KMS-11 (cell line): ENCODE measurements around the gene RAPGEF5.

Source experiments
- H2AFZ ChIP-seq: fragments of 200-600 bp; sonication (generic); 2 replicates; pipeline ENCODE4 v1.6.1; 2016; ENCODE audit warnings: antibody characterized with exemption, mixed run types, low read depth
- H3K27ac ChIP-seq: fragments of 200-600 bp; sonication (generic); 2 replicates; pipeline ENCODE4 v1.6.1; 2016; ENCODE audit warnings: mild to moderate bottlenecking, mixed run types
- H3K27me3 ChIP-seq: fragments of 200-600 bp; sonication (generic); 2 replicates; pipeline ENCODE4 v1.6.1; 2017; ENCODE audit warnings: mild to moderate bottlenecking, low read depth, mixed run types, moderate library complexity; ENCODE audit not compliant: insufficient read depth
- H3K36me3 ChIP-seq: fragments of 200-600 bp; sonication (generic); 2 replicates; pipeline ENCODE4 v1.6.1; 2017; ENCODE audit warnings: mild to moderate bottlenecking, mixed run types; ENCODE audit not compliant: insufficient read depth
- H3K4me1 ChIP-seq: fragments of 200-600 bp; sonication (generic); 2 replicates; pipeline ENCODE4 v1.6.1; 2016; ENCODE audit warnings: mild to moderate bottlenecking, low read depth, mixed run types; ENCODE audit not compliant: poor library complexity, severe bottlenecking
- H3K4me2 ChIP-seq: fragments of 200-600 bp; sonication (generic); 2 replicates; pipeline ENCODE4 v1.7.0; 2016; ENCODE audit warnings: mild to moderate bottlenecking, mixed run types
- H3K4me3 ChIP-seq: fragments of 200-600 bp; sonication (generic); IDR thresholded peaks from 2 replicates; pipeline ENCODE4 v1.6.1; 2017; ENCODE audit warnings: low read depth, low read length, mixed read lengths; ENCODE audit not compliant: insufficient read depth
- H3K79me2 ChIP-seq: fragments of 200-600 bp; sonication (generic); 2 replicates; pipeline ENCODE4 v1.6.1; 2016; ENCODE audit warnings: low read depth, mixed run types; ENCODE audit not compliant: insufficient read depth
- H3K9ac ChIP-seq: fragments of 200-600 bp; sonication (generic); 2 replicates; pipeline ENCODE4 v1.6.1; 2016; ENCODE audit warnings: mild to moderate bottlenecking, mixed run types
- H4K20me1 ChIP-seq: fragments of 200-600 bp; sonication (generic); 2 replicates; pipeline ENCODE4 v1.6.1; 2016; ENCODE audit warnings: mild to moderate bottlenecking, mixed run types; ENCODE audit not compliant: insufficient read depth
- CTCF ChIP-seq: fragments of 200-600 bp; sonication (generic); conservative IDR thresholded peaks from 2 replicates; pipeline ENCODE4 v1.6.1; 2017; ENCODE audit warnings: low read depth, mild to moderate bottlenecking, antibody characterized with exemption, low read length, moderate library complexity, mixed read lengths

Gene RAPGEF5

DNA sequence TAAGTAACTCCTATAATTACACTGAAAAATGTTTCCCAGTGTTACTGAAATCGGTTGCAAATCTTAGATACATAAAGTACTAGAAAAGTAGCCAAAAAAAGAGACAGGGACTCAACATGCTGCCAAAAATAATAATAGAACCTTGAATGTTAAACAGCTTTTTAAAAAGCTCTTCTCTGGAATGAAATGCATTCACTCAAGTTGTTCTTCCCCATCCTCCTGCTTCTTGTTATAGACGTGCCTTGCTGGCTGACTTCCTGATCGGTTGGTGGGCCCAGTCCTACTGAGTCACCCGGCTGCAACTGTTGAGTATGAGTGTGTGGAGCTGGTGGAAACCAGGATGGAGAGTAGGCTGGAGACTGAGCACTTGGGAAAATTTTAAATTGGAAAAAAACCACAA lies 30.6 kb upstream of the RAPGEF5 start:
- no peak overlapping the region for H3K4me2 ChIP-seq

DNA sequence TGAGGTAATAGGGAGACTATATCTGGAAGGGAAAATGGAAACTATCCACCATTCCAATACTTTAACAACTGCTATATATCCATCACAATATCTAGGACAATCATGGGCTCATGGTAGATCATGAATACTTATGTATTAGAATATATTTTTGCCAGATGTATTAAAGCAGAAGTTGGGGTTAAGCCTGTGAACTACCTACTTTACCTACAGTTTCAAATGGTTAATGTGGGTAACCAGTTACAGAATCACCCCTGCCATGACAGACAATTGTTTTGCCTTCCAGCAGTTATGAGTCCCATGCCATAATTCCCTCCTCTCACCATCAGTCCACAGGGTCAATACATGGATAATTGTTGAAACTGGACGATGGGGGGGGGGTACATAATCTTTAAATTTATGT lies 29.9 kb upstream of the RAPGEF5 start:
- no peaks in the 10 kb centered on the region for H3K36me3 ChIP-seq
- no peak overlapping the region for H3K9ac ChIP-seq
- H3K79me2 ChIP-seq, result no peaks in the 10 kb centered on the region
- H2AFZ ChIP-seq, result no peak overlapping the region
- no peak overlapping the region for H3K4me3 ChIP-seq
- H4K20me1 ChIP-seq, result no peaks in the 10 kb centered on the region
- H3K4me1 ChIP-seq, result no peaks in the 10 kb centered on the region
- H3K27ac ChIP-seq, result no peak overlapping the region
- H3K4me2 ChIP-seq, result no peak overlapping the region
- no peaks in the 10 kb centered on the region for H3K27me3 ChIP-seq
- no peak for TF ChIP-seq CTCF

More for the DNA sequence above, 30.6 kb upstream of the RAPGEF5 start:
- Histone ChIP-seq H4K20me1 (no peaks in the 10 kb centered on the region), H3K27me3 (no peaks in the 10 kb centered on the region), H3K4me1 (no peaks in the 10 kb centered on the region), H3K4me3 (no peak overlapping the region), H2AFZ (no peak overlapping the region), H3K27ac (no peak overlapping the region), H3K79me2 (no peaks in the 10 kb centered on the region), H3K9ac (no peak overlapping the region), H3K36me3 (no peaks in the 10 kb centered on the region)
- no peak for TF ChIP-seq CTCF

DNA sequence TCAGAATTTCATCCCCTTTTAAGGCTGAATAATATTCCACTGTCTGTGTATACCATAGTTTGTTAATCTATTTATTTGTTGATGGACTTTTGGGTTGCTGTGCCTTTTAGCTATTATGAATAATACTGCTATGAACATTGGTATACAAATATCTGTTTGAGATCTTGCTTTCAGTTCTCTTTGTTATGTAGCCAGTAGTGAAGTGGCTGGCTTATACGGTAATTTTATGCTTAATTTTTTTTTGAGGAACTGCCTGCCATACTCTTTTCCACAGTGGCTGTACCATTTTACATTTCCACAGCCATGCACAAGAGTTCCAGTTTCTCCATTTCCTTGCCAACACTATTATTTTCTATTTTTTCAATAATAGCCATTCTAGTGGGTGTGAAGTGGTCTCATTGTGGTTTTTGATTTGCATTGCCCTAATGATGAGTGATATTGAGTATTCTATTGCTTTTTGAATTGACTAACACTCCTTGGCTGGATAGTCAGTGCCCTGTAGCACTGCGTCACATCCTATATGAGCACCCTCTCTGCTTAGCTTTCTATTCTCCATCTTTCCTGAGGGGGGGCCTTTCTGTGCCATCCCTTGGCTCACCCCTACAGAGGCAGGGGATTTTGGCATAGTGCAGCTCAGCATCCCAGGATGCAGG lies 29.4 kb upstream of the RAPGEF5 start:
- no peaks in the 10 kb centered on the region for H3K4me1 ChIP-seq
- H3K9ac ChIP-seq, result no peak overlapping the region
- no peak for TF ChIP-seq CTCF
- H3K36me3 ChIP-seq, result no peaks in the 10 kb centered on the region
- no peaks in the 10 kb centered on the region for H4K20me1 ChIP-seq
- H3K4me2 ChIP-seq, result no peak overlapping the region
- H3K4me3 ChIP-seq, result no peak overlapping the region
- H3K27me3 ChIP-seq, result no peaks in the 10 kb centered on the region
- no peak overlapping the region for H2AFZ ChIP-seq
- no peak overlapping the region for H3K27ac ChIP-seq
- no peaks in the 10 kb centered on the region for H3K79me2 ChIP-seq

DNA sequence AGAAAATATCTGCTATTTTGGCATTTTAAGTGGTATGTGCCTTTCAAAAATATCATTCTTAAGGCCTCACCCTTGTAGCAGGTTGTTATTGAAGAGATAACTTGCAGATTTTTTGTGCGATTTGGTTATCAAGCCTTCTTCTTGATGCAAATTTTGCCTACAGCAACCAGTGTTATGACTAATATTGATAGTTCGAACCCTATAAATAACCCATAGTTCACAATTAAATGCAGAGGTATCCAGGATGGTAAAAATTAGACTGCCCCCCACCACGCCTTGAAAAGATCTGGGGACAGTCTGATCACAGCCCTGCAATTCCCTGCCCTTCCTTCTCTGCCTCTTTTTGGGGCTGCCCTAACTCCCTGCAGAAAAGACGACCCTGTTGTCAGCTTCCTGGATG lies 28.4 kb upstream of the RAPGEF5 start:
- Histone ChIP-seq H4K20me1 (no peaks in the 10 kb centered on the region), H3K4me1 (no peaks in the 10 kb centered on the region), H3K79me2 (no peaks in the 10 kb centered on the region), H3K4me3 (no peak overlapping the region), H3K27ac (no peak overlapping the region), H3K36me3 (no peaks in the 10 kb centered on the region), H3K27me3 (no peaks in the 10 kb centered on the region), H3K9ac (no peak overlapping the region), H2AFZ (no peak overlapping the region), H3K4me2 (no peak overlapping the region)
- TF ChIP-seq CTCF, result no peak
